Glomerular visceral epithelial cell (primary cell): ENCODE measurements around the gene SELENOV.
A peak's percentile ranks its signal among the peaks of the same experiment; 100 is the strongest.

ENCODE experiments used
- DNase-seq: peaks from one replicate; pipeline ENCODE4 v3.0.0-alpha.2; 2016; ENCODE audit errors: extremely low spot score

Gene SELENOV

GRCh38 chr19:39520541-39521484 lies 5.9 kb downstream of the SELENOV start:
- no peak for DNase-seq

GRCh38 chr19:39524495-39524894 lies 9.6 kb downstream of the SELENOV start:
- no peak for DNase-seq

GRCh38 chr19:39525205-39525604 lies 10.3 kb downstream of the SELENOV start:
- DNase-seq, result peak; percentile 20

GRCh38 chr19:39531834-39532232 lies 16.9 kb downstream of the SELENOV start:
- DNase-seq, result no peak

- DNase-seq, result peak; percentile 98
Observed at GRCh38 chr19:39532233-39533002, 17.5 kb downstream of the SELENOV start, which contains the start of gene EID2B. EID2B (minus strand) TSS chr19:39532852; CDS start chr19:39532802, 50 bp downstream.

- no peak for DNase-seq
Observed at GRCh38 chr19:39533003-39533512, 18.1 kb downstream of the SELENOV start.

- DNase-seq, result no peak
Observed at GRCh38 chr19:39533791-39534190, 18.9 kb downstream of the SELENOV start.

GRCh38 chr19:39539165-39539517 lies 24.2 kb downstream of the SELENOV start:
- DNase-seq, result peak; percentile 26

GRCh38 chr19:39539518-39540332 lies 24.8 kb downstream of the SELENOV start, which contains the start of gene EID2:
EID2 (minus strand) TSS chr19:39540161; CDS start chr19:39540079, 82 bp downstream.
- peak; percentile 97 for DNase-seq

DNA sequence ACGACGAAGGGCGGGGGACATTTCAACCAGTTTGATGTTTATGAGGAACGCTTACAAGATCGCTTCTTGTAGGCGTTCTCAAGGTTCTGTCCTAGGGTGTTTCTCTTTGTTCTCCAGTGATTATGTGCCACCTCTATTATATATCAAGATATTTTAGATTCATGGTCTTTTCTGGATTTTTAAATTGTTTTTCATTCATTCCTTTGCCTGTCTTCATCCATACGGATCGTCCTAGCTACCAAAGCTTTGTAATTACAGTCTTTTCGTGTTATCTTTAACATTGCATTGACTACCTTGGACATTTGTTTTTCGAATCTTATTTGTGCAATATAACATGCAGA lies 25.4 kb downstream of the SELENOV start:
- DNase-seq, result no peak

DNA sequence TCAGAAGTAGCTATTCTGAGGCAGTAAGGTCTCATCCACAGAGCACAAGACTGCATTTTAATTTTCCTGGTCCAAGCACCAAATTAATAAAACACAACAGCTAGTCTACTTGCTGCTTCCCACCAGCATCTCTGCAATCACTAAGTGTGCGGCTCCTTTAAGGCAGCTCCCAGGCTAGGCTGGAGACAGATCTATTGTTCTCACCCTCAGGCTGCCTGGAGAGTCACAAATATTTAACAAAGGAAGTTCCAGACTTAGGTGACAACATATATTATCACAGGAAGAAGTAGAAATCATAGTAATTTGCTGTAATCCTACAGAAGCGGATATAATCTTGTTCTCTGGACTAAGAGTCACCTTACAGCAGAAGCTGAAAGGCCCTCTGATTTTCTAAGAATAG lies 27.3 kb downstream of the SELENOV start:
- DNase-seq, result no peak

- DNase-seq, result peak; percentile 13
Observed at GRCh38 chr19:39543477-39543857, 28.5 kb downstream of the SELENOV start.

GRCh38 chr19:39544226-39544903 lies 29.4 kb downstream of the SELENOV start:
- peak; percentile 60 for DNase-seq

DNA sequence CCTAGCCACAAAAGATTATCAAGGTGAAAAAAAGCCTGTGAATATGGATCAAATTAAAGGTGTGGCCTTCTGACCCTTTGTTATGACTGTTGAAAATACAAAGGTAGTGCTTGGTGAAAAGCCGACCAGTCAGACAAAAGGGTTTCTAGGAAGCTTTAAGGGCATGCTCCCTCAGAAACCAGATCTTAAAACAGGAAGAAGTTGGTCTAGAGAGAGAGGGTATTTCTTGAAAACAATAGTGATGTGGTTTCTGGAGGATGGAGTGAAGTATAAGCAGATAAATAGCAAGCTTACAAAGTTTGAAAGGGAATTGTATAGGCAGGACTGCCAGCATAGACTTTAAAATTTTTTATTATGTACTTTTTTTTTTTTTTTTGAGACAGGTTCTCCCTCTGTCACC lies 30.0 kb downstream of the SELENOV start:
- DNase-seq, result no peak

DNA sequence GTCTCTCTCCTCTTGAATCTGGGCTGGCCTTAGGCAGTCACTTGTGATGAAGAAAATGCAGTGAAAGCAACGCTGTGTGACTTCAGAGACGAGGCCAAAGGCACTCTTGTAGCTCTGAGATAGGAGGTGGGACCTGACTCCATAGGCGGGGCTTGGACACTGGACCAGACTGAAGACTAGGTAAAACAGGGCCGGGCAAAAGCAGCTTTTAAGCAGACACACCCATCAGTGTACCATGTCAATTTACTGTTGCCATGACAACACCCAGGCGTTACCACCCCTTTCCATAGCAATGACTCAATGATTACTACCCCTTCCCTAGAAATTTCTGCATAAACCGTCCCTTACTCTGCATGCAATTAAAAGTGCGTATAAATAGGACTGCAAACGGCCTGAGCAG lies 31.7 kb downstream of the SELENOV start:
- no peak for DNase-seq

DNA sequence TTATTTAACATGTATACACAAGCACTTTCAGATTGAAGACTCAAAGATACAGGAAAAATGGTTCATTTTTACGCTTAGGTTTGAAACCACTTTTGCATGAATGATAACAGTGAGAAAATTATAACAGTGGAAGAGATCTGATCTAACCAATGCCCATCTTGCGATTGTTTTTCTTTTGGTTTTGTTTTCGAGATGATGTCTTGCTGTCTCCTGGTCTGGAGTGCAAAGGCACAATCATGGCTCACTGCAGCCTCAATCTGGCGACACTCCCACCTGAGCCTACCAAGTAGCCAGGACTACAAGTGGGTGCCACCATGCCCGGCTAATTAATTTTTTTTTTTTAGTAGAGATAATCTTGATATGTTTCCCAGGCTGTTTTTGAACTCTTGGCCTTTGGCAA lies 35.3 kb downstream of the SELENOV start:
- no peak for DNase-seq

- DNase-seq, result no peak
Observed at GRCh38 chr19:39553082-39553652, 38.2 kb downstream of the SELENOV start.

DNA sequence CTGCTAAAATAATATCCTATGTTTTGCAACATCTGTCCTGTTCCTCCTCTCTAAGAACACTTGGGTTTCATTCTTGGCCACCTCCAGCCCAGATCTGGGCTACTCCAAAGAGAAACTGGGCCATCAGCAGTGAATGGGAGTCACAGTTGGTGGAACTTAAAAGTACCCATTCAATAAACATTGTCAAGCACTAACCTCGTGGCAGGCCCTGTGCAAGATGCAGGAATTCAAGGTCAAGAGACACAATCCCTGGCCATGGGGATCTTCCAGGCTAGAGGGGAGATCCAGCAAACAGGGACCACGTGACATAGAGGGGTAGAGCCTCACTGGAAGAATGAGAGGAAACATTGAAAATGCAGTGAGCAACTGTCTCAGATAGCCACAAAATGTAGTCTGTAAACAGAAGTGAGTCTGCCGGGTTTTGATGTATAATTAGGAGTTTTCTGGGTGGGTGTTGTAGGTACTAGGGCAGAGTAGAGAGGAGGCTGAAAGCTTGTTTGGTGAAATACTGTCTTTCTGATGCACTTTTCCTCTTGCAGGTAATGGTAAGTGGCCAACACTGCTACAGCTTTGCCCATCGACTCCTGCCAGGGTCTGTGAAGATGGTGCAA lies 39.9 kb downstream of the SELENOV start:
- no peak for DNase-seq

DNA sequence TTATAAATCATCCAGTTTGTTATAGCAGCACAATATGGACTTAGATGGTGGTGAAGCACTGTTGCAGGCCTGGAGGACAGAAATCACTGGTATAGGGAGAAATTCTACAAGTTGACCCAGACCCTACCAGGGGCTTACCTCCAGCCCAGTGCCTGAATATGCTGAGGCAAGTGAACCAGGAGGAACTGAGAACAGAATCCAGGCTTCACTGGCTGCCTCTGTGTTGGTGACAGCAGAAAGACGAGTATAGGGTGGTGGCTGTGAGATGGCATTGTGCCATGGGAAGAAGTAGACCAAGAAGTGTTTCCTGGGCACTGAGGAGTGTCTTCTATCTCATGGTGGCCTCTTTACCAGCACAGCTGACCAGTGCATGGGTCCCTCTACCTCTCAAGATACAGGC lies 40.9 kb downstream of the SELENOV start:
- DNase-seq, result no peak
